Mucosa of gallbladder (tissue), 1 donor: Measurements from ENCODE around the gene ABCB1. TPM values are rescaled to one million over a fixed set of nuclear protein-coding genes. Genes with fewer than 3 reads are reported as not detected.
A peak's percentile ranks its signal among the peaks of the same experiment; 100 is the strongest.

Experiments used
- DNase-seq: peaks from one replicate; pipeline ENCODE4 v3.0.0-alpha.2; 2020; ENCODE audit warnings: low spot score
- total RNA-seq: library from RNA; stranded (reverse); gene quantifications from one replicate; pipeline ENCODE4 v1.2.1, GENCODE V29; 2021
- donor health status: DM: no; HTN: no; CAD: no.

ABCB1 gene
- total RNA-seq = 181 TPM

DNA sequence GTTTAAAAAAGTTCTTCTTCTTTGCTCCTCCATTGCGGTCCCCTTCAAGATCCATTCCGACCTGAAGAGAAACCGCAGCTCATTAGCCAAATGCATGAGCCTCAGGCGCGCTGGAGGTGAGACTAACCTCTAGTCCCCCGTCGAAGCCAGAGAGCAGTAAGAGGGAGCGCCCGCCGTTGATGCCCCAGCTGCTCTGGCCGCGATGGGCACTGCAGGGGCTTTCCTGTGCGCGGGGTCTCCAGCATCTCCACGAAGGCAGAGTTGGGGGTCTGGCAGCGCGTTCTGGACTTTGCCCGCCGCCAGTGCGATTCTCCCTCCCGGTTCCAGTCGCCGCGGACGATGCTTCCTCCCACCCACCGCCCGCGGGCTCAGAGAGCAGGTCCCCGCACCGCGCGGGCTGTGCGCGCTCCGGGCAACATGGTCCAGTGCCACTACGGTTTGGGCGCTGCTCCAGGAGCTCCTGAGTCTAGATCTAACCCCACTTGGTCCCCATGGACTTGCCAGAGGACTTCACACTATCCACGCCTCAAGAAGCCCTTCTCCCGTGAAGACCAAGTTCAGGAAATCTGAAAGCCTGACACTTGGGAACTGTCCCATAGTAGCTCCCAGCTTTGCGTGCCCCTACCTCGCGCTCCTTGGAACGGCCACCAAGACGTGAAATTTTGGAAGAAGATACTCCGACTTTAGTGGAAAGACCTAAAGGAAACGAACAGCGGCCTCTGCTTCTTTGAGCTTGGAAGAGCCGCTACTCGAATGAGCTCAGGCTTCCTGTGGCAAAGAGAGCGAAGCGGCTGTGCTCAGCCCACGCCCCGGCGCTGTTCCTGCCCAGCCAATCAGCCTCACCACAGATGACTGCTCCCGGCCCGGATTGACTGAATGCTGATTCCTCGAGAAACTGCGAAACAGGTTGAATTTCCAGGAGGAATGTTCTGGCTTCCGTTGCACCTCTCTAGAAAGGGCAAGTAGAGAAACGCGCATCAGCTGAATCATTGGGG lies at the start of gene ABCB1:
Gene ABCB1, minus strand, starts transcription at position 755 of the 995 bp plus-strand sequence. Its CDS starts 700 bp downstream, at position 55.
- peak; percentile 86 for DNase-seq

DNA sequence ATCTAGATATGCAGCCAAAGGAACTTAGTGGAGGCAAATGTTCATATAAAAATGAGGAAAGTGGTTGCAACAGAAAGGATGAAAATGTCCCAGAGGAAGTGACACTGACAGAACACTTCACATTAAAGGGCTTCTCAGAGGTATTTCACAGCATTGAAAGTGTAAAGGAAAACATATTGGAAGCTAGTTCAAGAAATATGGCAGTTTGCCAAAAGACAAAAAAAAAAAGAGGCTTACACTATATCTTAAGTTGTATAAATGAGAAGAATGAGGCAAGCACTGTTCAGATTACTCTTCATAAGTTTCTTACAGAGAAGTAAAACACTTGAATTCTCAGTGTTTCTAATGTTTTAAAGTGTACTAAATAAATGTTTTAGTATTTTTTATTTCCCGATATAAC lies 47.6 kb upstream of the ABCB1 start:
- no peak for DNase-seq

DNA sequence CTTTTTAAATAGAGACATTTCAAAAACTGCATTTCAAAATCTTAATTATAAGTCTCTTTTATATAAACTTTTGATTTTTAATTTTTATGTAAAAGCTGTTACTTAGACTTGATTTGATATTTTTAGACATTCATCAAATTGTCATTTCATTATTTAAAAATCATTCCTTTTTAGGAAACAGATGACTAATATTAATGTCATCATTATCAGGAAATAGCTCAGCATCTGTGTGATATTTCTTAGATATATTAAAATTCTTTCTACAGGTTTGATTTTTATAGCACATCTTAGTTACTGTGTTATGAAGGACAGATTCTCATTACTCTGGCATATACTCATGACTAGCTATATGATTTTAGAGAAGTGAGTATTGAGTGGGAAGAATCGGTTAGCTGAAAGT lies 44.8 kb upstream of the ABCB1 start:
- DNase-seq = no peak

DNA sequence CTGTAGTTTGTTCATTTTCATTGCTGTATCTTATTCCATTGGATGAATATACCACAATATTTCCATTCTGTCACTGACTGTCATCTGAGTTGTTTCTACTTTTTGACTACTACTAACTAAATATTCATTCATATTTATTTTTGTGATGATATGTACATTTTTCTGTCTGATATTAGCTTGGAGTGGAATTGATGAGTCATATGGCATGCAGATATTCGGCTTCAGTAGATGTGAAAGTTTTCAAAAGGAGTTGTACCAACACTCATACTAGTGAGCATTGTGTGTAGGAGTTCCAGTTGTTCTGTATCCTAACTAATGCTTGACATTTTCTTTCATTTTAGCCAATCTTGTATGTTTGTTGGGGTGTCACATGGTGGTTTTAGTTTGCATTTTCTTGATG lies 35.2 kb upstream of the ABCB1 start:
- no peak for DNase-seq

DNA sequence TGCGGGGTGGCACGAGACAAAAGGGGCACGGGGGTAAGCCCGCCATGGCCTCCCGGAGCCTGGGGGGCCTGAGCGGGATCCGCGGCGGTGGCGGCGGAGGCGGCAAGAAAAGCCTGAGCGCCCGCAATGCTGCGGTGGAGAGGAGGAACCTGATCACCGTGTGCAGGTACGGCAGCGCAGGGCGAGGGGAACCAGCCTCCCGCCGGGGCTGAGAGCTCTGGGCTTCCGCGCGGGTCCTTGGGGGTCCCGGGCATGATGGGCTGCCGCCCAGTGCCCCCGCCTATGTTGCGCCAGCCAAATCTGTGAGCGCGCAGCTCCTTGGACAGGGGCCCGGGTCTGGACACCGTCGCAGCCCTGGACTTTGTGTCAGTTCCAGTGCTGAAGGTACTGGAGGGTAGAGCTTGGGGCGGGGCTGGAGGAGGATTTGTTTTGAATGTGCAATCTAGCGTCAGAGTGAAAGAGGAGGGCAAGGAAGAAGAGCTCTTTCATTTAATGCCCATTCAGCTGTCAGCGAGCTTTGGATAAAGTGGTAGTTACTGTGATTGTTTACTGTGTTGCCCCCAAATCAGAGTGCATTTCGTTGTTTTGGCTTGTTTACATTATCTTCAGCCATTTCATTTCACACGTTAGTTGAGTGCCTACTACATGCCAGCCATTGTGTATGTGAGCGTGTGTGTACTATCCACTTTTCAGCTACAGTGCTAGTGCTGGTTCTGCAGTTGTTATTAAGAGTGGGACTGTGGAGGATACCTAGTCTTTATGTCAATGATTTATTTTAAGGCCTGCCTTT lies 28.3 kb upstream of the ABCB1 start:
- DNase-seq = peak; percentile 23

DNA sequence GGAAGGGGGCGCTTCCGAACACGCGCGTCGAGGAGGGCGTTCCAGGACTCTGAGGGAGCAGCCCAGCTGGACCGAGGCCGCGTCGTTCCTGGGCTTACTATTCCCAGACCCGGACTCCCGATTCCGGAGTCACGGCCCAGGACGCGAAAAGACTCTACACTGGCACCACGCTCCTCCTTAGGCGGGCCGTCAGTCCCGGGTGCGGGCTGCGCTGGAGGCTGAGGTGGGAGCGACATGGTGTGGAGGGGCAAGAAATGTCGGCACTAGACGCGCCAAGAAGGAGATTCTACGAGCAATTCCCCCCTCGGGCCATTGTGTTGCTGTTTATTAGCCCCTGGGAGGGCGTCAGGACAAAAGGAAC lies 26.9 kb upstream of the ABCB1 start:
- no peak for DNase-seq

DNA sequence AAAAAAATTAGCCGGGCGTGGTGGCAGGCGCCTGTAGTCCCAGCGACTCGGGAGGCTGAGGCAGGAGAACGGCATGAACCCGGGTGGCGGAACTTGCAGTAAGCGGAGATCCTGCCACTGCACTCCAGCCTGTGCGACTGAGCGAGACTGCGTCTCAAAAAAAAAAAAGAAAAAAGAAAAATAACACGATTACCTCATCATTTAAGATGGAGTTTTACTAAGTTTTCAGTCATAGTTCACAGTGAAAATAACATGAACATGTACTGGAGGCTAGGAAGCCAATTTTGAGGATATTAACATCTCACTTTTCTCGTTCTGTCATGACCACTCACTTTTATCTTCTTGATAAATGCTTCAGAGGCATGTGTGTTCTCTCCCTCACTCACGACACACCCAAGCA lies 24.4 kb upstream of the ABCB1 start:
- no peak for DNase-seq

DNA sequence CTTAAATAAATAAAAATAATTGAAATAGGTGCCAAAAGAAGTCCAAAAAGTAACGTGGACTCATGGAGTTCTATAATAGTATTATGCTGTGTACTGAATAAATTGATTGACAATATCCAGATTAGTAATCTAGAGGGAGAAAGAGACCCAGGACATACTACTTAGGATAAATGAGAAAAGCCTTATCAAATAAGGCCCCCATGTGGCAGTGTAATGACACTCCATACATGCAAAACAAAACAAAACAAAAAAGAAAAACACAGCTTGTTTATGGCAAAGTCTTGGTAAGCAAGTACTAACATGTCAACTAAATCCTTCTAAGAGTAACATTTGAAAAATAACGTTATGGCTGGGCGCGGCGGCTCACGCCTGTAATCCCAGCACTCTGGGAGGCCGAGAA lies 23.9 kb upstream of the ABCB1 start:
- no peak for DNase-seq

DNA sequence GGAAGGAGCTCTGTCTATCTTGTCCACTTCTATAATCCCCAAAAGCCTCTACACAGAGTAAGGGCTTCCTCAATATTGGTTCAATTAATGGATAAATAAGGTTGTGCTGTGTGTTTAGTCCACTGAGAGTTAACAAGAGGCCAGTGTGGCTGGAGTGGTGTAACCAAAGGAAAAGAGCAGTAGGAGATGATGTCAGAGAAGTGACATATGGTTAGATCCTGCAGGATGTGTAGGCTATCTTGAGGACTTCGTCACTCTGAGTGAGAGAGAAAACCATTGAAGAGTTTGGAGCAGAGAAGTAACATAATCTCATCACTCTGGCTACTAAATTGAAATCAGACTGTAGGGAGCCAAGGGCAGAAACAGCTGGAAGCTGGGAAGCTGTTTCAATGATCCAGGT lies 14.5 kb upstream of the ABCB1 start:
- DNase-seq = no peak

DNA sequence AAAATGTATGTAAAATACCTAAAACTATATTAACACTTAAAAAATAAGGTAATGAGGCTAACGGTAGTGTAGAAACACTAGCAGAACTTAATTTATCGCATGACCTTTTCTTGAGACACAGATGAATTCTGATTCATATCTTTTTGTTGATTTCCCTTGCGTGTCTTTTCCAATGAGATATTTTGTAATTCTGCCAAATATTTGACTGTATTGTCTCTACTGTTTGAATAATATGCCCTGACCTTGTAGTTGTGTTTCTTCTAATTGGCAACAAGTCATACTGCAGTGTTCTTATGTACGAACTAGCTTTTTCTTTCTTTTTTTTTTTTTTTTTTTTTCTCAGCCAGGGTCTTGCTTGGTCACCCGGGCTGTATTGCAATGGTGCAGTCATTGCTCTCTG lies 9.2 kb upstream of the ABCB1 start:
- DNase-seq = no peak

DNA sequence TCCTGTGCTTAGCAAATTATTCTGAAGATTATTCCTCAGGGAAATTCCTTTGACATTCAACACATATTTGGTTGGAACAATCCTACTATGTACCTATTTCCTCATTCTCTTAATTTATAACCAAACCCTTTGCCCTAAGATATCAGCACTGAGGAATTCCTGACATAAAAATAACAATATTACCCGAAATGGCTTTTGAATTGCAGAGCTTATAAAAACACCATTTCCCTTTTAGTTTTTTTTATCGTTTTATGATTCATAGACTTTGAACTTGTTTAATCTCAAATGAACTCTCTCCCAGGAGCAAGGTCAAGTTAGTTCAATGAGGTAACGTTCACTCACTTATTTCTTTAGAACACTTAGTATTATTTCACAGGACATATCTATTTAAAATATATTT lies 7.7 kb upstream of the ABCB1 start:
- no peak for DNase-seq

DNA sequence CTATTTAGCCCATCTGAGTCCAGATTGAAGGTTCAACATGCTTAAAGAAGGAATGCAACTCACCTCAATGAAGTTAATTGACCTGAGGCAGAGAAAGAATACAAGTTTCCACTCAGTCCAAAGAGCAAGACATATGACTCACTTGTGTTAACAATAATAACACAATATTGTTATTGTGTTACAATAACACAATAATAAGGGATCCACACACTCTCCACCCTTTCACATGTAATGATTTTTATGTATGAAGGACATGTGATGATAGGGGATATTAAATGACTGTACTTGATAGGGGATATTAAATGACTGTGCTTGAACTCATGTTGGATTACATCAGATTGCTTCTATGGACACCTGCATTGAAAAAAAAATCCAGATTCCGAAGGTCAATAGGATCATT lies 3.6 kb upstream of the ABCB1 start:
- no peak for DNase-seq

DNA sequence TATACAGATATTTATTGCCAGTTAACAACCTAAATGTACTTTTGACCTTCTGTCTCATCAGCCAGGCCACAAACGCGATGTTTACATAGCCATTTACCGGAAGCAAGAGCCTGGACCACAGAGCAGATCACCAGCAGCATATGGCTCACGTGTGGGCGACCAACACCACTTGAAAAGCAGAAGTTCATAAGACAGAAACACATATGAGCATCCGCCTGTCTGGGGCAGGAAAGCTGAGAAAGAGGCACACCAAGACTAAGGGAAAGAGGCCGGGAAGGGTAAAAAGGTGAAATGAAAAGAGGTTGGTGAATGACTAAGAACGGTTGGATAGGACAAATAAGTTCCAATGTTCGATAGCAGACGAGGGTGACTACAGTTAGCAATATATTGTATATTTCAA lies 1.3 kb downstream of the ABCB1 start:
- DNase-seq = peak; percentile 60

DNA sequence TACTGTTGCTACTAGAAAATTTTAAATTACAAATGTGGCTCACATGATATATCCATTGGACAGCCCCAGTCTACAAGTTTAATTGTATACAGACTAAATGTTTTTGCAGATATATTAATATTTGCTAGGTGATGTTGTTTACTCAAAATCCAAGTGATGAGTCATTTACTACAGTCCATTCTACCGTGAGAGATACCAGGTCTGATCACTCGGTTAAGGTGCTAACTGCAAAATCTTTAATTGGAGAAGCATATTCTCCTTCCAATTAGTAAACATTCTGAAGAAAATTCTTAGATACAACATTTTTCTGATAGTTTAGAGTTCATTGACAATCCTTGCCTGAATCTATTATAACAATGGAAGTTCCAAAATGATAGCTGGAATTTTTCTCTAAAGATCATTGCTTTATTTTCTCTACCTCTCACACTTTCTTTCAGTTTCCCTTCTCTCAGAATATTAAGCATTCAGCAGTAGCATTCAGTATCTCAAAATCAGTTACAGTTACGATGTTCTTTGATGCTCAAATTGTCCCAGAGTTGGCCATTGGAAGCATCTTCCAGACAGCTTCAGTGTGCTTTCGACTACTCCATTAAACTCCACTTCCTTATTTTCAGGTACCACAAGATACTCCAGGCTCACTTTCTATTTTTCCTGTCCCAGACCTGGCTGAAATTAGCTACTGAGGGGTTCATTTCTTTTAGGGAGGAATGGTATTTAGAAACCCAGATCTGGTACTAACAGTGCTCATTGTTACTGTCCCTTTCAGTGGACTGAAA lies 2.3 kb downstream of the ABCB1 start:
- DNase-seq = no peak

DNA sequence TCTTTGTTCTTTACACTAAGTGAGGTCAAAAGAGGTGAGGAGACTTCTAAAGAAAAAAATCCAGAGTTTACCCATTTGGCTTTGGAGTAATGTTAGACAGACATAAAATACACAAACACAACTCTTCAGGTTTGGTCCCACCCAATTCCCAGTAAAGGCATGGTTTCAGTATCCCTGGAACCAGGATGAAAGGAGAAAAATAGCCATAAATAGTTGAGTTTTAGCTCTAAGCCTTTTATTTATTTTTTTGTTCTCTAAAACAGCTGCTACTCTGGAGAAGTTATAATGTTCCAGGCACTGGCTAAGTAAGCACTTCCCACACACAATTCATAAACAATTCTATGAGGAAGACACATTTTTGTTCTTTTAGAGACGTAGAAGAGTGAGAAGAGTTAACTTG lies 4.0 kb downstream of the ABCB1 start:
- DNase-seq = no peak

DNA sequence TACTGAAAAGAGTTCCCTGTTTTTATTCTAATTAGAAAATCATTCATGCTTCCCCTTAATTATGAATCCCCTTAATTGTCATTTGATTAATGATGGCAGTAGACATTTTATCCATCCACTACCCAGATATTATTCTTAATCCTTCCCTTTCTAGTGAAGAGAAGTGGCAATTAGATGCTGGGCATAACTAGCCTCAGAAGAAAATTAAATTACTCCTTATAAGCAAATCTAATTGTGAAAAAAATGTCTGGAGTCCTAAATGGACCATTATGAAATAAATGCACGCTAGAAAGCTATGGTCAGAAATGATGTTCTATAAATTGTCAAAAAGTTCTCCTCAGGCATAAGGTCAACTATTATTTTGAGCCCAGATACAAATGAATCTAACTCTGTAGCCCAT lies 4.5 kb downstream of the ABCB1 start:
- DNase-seq = no peak

DNA sequence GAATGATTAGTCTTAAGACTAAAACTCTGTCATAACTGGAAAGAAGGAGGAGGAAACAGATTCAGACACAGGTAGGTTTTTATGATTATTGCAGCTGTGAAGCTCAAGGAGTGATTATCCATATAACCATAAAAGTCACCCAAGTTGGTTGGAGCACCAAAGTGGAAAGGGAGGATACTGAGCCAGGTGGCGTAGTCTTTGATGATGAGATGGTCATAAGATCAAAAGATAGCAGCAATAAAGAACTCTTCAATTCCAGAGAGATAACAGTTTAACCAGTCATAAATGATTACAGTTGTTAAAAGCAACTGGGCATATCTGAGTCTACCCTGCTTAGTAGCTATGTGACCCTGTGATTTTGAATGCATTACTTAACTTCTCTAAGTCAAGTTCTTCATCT lies 8.4 kb downstream of the ABCB1 start:
- DNase-seq = no peak

DNA sequence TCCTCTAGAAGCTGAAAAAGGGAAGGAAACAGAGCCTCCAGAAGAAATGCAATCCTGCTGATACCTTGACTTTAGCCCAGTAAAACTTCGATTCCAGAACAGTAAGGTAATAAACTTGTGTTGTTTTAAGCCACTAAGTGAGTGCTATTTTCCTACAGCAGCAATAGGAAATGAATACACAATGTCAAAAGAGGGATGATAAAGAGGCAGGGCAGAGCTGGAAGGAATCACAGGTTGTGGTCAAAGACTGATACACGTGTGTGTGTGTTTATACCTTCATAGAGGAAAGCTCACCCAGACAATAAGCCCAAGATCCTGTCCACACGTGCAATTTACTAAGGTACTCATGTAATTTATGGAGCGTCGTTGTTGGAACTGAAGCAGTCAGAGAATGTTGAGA lies 9.5 kb downstream of the ABCB1 start:
- DNase-seq = no peak

DNA sequence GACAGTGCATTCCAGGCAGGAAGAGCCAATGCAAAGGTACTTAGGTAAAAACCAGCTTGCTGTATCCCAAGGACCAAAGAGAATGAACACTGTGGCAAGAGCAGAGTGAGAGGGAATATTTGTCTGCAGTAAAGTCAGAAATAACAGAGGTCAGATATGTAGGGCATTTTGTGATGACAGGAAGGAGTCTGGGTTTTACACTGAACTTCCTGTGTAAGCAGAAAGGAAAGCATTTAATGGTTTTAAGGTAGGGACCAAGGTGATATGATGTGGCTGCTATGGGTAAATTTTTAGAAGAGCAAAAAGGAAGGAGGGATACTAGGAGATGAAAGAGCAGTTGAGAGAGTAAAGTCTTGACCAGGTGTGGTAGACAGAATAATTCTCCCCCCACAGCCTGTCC lies 10.1 kb downstream of the ABCB1 start:
- DNase-seq = no peak

DNA sequence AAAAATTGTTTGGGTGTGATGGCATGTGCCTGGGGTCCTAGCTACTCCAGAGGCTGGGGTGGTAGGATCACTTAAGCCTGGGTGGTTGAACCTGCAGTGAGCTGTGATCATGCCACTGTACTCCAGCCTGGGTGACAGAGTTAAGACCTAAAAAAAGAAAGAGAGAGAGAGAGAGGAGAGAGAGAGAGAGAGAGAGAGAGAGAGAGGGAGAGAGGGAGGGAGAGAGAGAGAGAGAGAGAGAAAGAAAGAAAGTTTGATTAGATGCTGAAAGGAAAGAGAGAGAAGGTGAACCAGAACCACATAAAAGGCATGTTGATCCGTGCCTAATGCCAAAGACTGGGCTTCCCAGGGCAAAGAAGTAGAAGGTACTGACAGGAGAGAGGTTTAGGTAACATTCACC lies 11.1 kb downstream of the ABCB1 start:
- no peak for DNase-seq

DNA sequence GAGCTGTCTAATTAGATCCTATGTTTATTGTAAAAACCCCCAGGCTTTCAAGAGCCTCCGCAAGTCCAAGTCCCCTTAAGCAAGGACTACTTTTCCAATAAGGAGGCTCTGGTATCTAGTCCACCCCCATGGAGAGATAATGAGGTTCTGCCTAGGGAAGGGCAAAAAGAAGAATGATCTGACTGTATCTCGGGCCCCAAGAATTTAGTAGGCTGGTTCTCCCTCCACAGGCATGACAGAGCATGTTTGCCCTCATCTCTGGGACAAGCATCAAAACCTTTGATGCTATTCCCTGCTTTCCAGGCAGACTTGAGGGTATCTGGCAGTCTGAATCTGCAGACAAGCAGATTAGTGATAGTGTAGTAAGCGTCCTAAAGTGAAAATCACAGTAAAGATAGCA lies 19.0 kb downstream of the ABCB1 start:
- DNase-seq = no peak

DNA sequence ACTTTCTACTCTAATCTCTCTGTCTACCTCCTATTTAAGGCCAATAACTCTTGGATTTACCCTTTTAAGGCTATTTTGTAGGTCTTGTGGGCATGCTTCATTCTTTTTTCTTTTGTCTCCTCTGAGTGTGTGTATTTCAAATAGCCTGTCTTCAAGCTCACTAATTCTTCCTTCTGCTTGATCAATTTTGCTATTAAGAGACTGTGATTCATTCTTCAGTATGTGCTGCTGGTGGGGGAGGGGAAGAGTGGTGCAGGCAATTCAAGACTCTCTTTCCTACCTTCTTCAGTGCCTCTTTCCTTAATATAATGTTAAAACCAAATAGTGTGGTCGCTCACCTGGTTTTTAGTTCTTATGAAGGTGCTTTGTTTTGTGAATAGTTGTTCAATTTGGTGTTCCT lies 20.0 kb downstream of the ABCB1 start:
- DNase-seq = no peak
